HG03457 (cell line): ENCODE results near the gene VPS13A.
A peak's percentile ranks its signal among the peaks of the same experiment; 100 is the strongest.
"Not testable (repeated sequence)": the region's sequence is repeated elsewhere in the genome, so short reads cannot be mapped to it uniquely, and the experiment has no call there.

Source experiments
- ATAC-seq: cut with Tn5 transposase; IDR thresholded peaks from one replicate; pipeline ENCODE4 v1.9.1; 2021; ENCODE audit warnings: moderate number of reproducible peaks; ENCODE audit not compliant: unreplicated experiment

The VPS13A gene

DNA sequence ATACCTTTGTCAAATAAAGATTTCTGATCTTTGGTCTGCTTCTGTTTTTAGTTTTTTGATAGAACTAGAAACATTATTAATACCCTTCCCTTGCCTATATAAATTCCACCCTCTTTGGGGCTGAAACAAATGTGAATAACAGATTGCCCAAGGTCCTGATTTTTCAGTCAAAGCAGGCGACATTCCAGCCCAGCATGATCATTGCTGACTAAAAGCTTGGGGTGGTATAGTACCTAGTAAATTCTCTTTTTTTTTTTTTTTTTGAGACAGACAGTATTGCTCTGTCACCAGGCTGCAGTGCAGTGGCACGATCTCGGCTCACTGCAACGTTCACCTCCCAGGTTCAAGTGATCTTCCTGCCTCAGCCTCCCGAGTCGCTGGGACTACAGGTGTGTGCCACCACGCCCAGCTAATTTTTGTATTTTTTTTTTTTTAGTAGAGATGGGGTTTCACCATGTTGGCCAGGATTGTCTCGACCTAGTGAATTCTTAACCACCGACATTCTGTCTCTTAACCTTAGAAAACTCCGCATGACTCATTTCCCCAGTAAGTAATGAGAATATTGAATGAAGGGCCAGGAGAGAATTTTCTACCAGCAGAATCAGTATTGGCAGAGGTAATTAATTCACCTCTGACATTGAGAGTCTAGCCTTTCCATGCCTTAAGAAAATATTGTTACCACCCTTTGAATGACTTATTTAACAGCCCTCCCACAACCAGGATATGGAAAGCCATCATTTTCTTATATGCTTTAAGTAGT lies 244.4 kb downstream of the VPS13A start:
- ATAC-seq = no peak

- ATAC-seq = no peak
Observed at GRCh38 chr9:77422969-77423368, 245.6 kb downstream of the VPS13A start.

GRCh38 chr9:77423841-77424240 lies 246.5 kb downstream of the VPS13A start:
- ATAC-seq = no peak

- no peak for ATAC-seq
Observed at GRCh38 chr9:77424993-77425392, 247.7 kb downstream of the VPS13A start.

- ATAC-seq = no peak
Observed at GRCh38 chr9:77426712-77427111, 249.4 kb downstream of the VPS13A start.

DNA sequence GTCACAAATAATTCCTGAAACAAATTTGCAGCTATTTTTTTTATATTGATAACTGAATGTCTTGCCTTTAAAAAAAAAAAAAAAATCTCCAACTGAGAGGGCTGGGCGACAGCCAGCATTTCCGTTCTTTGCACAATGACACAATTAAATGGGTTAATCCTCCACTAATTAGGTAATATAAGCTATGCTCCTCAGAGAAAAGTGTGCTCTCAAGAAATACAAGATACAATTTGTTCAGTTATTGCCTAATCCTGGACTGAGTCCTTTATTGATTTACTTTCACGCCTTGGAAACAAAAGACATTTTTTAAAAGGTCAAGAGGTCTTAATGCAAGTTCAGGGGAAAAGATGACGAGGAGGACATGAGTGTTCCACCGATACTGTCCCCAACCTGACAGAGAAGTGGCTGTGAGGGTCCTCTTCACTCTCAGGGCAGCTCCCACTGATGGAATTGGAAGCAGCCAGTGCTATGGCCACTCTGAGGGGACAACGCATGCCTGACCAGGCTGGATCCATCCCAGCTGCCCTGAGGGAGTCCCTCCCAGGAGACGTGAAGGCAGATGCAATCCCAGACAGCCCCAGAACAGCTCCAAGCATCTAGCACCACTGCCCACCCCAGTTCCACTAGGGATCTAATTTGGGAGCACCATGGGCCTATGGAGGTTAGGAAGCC lies 250.1 kb downstream of the VPS13A start:
- no peak for ATAC-seq

- ATAC-seq = no peak
Observed at GRCh38 chr9:77429928-77430327, 252.6 kb downstream of the VPS13A start.

- ATAC-seq = no peak
Observed at GRCh38 chr9:77432053-77432452, 254.7 kb downstream of the VPS13A start.

GRCh38 chr9:77433675-77434445 lies 256.5 kb downstream of the VPS13A start:
- ATAC-seq = peak; percentile 81

DNA sequence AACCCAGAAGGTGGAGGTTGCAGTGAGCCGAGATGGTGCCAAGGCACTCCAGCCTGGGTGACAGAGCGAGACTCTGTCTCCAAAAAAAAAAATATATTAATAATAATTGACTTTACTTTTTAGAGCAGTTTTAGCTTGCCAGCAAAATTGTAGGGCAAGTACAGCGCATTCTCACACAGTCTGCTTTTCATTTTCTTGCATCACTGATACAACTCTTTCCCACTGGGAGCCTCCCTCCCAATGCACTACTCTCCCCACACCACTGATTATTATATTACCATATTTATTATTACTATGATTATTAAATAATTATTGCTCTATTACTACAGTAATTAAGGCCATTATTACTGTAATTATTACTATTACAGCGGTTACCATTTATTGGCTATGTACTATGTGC lies 257.9 kb downstream of the VPS13A start:
- no peak for ATAC-seq

GRCh38 chr9:77435688-77436087 lies 258.4 kb downstream of the VPS13A start:
- no peak for ATAC-seq

DNA sequence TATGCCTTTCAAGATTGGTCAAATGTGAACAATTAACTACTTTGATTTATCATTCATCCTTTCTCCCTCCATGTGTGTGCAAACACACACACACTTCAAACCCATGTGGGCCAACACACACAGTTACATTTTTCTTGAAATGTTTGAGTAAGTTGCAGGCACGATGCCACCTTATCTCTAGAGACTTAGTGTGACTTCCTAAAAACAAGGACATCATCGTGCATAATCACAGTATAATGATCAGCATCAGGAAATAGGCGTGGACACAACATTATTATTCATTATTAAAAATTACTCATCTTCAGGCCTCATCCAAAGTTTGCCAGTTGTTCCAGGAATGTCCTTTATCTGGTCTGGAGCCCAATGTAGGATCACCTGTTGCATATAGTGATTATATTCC lies 261.3 kb downstream of the VPS13A start:
- ATAC-seq = no peak

GRCh38 chr9:77440057-77440456 lies 262.7 kb downstream of the VPS13A start:
- ATAC-seq = no peak

- ATAC-seq = not testable (repeated sequence)
Observed at GRCh38 chr9:77441124-77441523, 263.8 kb downstream of the VPS13A start.

DNA sequence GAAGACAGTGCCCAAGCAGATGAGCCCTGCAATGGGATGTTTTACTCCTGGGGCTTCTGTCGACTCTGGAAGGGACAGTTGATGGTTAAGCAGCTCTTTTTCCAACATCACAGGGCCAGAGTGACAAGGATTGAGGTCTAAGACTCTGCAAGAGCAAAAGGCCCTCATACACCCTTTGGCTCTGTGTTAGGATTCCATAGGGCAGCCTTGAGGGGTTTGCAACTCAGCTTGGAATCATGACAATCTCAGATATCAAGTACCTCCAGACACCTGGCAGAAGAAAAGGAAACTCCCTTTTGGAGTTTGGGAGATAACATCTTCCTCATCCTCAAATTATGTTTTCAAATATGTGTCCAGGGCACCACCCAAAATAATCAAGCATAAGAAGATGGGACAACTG lies 265.1 kb downstream of the VPS13A start:
- ATAC-seq = no peak

DNA sequence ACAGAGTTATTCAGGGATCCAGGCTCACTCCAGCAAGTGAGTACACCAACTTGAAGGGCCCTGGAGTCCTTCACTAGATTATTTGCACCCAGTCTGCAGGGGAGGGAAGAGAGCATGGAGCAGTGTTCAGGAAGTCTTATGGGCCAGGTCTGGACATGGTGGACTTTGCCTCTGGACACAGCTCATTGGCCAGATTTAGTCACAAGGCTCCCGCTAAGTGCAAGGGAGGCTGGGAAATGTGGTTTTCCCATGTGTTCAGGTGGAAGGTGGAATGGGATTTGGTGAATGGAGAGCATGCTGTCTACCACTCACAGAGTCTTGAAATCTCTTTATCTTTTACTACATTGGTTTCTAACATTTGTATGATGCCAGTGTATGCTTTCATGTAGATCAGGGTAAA lies 270.3 kb downstream of the VPS13A start:
- no peak for ATAC-seq

DNA sequence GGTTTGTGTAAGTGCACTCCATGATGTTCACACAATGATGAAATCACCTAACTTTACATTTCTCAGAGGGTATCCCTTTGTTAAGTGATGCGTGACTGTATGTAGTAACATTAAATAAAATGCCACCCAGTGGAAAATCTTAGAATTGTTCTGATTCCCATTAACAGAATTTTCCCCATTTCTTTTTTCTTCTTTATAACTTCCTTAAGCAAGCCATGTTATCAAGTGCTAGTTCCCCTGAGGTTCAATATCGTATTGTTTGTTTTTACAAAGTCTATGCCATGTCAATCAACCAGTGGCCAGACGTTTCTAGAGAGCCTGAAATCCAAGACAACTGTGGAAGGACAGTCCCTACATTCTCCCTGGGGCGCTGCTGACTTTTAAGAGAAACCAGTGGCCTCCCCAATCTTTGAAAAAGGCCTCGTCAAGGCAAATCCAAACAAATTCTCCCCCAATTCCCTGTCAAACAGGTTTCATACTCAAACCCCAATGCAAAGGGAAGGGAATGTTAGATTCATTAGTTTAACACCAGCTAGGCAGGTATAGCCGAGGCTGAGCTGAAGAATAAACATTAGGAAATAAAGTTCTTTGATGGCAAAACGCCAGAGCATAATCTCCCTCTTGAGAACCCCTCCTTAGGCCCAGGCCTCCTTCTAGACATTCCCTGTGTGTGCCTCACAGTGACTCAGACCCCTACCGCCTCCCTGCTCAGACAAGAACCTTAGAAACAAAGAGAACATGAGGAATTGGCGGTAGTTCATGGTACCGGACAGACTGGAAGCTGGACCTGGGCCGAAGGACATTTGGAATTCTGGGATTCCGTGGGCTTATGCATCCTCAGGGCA lies 272.1 kb downstream of the VPS13A start:
- ATAC-seq = no peak

- no peak for ATAC-seq
Observed at GRCh38 chr9:77450085-77450475, 272.7 kb downstream of the VPS13A start.

DNA sequence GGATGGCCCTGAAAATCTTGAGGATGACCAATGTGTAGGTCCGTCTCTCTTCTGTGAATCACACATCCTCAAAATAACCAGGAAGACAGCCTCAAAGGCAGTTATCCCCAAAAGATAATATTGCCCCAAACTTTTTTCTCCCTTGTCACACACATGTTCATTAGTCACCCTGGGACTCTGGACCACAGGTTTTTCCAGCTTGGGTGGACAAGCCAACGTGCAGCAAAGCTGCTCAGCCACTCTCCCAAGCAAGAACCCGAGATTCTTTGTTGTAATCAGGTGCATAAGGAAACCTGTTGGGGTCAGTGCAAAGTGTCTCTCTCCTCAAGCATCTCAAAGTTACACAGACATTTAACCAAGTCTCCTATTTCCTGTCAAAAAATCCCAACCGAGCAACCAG lies 274.2 kb downstream of the VPS13A start:
- ATAC-seq = no peak

DNA sequence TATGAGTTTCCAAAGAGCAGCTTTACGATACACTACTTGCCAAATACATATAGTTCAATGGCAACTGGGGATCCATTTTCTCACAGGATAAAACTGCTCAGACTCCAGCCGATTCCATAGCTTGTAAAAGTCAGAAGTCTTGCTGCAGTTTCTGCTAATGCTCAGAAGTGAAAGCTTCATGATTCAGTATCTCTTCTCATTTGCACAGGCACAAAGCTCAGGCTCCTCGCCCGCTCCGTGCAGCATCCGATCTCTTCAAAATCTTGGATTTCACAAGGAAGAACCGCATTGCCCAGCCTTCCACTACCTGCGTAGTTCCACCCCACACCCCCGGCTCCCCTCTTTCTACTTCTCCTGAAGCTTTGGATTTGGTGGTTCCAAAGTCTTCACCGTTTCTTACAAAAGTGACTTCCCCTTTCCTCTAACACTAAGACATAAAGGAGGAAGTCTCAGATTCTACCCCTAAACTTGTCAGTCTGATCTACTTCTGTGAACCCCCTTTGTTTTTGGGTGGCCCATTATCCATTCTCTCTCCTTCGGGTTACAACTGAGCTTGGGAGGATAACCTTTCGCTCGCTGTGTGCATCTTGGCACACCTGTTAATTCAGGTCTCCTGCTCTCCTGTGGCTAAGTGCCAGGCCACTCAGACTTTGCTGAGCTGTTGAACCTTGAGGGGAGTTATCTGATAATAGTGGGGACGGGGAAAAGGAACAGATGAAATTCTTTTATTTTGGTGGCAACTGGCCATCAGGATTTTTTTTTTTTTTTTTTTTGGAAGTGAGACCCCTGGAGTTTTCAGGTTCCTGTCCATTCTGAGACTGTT lies 276.7 kb downstream of the VPS13A start:
- no peak for ATAC-seq
